T1000 (cell line): ENCODE data around the gene GSTA3.
A peak's percentile ranks its signal among the peaks of the same experiment; 100 is the strongest.
"Not testable (repeated sequence)": the region's sequence is repeated elsewhere in the genome, so short reads cannot be mapped to it uniquely, and the experiment has no call there.

ENCODE experiments used
- DNase-seq: peaks from one replicate; lab custom pipeline; 2025; ENCODE audit warnings: mixed read lengths; lab: John Stamatoyannopoulos, UW

Gene GSTA3

GRCh38 chr6:52910091-52910490, 593 bp upstream of the GSTA3 start:
- no peak for DNase-seq

- DNase-seq: no peak
Measured at GRCh38 chr6:52909131-52909530, 367 bp downstream of the GSTA3 start.

GRCh38 chr6:52908526-52908925, 972 bp downstream of the GSTA3 start:
- no peak for DNase-seq

GRCh38 chr6:52904562-52905279, 4.8 kb downstream of the GSTA3 start:
- no peak for DNase-seq

- DNase-seq: peak; percentile 26
Measured at GRCh38 chr6:52900536-52900935, 9.0 kb downstream of the GSTA3 start.

GRCh38 chr6:52895790-52896189, 13.7 kb downstream of the GSTA3 start:
- DNase-seq: not testable (repeated sequence)

GRCh38 chr6:52894285-52894684, 15.2 kb downstream of the GSTA3 start:
- DNase-seq: no peak

GRCh38 chr6:52893803-52894202, 15.7 kb downstream of the GSTA3 start:
- no peak for DNase-seq

- no peak for DNase-seq
Measured at GRCh38 chr6:52893221-52893620, 16.3 kb downstream of the GSTA3 start.

- no peak for DNase-seq
Measured at GRCh38 chr6:52890018-52890417, 19.5 kb downstream of the GSTA3 start.

- no peak for DNase-seq
Measured at GRCh38 chr6:52887910-52888524, 21.5 kb downstream of the GSTA3 start.

- peak; percentile 74 for DNase-seq
Measured at GRCh38 chr6:52881996-52882841, 27.3 kb downstream of the GSTA3 start.

- no peak for DNase-seq
Measured at GRCh38 chr6:52881662-52881995, 27.9 kb downstream of the GSTA3 start.

- DNase-seq: no peak
Measured at GRCh38 chr6:52877786-52878185, 31.7 kb downstream of the GSTA3 start.

GRCh38 chr6:52877168-52877567, 32.3 kb downstream of the GSTA3 start:
- no peak for DNase-seq

- DNase-seq: no peak
Measured at GRCh38 chr6:52876056-52876787, 33.3 kb downstream of the GSTA3 start.

- no peak for DNase-seq
Measured at GRCh38 chr6:52872031-52872430, 37.5 kb downstream of the GSTA3 start.

GRCh38 chr6:52871621-52872020, 37.9 kb downstream of the GSTA3 start:
- no peak for DNase-seq

GRCh38 chr6:52870335-52871091, 39.0 kb downstream of the GSTA3 start:
- DNase-seq: not testable (repeated sequence)

- not testable (repeated sequence) for DNase-seq
Measured at GRCh38 chr6:52868899-52869298, 40.6 kb downstream of the GSTA3 start.

GRCh38 chr6:52868240-52868639, 41.3 kb downstream of the GSTA3 start:
- DNase-seq: no peak
